Measurements from ENCODE around the gene CACNA2D4.
A peak's percentile ranks its signal among the peaks of the same experiment; 100 is the strongest.

CACNA2D4 gene

DNA sequence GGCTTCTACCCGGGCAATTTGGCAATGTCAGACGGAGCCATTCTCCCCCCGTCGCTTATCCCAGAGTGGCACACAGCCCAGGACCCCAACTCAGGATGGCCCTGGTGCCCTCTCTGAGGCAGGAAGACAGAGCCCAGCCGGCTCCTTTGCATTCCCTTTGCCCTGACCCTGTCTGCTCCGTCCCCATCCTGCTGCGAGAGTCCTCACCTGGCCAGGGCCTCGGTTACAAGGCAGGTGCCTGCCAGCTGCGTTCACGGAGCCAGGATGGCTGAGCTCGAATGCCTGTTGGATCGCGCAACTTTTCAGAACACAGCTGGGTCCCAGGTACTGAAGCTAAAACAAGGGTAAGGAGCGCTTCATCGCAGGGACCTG is 79.5 kb downstream of the CACNA2D4 start:
- DNase-seq (ENCODE audit: low read depth) = no peak
- no peak overlapping the region for H3K4me3 ChIP-seq (ENCODE audit: low read depth, low read length)

GRCh38 chr12:1838205-1838993 is 80.1 kb downstream of the CACNA2D4 start:
- no peak for DNase-seq (ENCODE audit: low read depth)
- no peak overlapping the region for H3K4me3 ChIP-seq (ENCODE audit: low read depth, low read length)

DNA sequence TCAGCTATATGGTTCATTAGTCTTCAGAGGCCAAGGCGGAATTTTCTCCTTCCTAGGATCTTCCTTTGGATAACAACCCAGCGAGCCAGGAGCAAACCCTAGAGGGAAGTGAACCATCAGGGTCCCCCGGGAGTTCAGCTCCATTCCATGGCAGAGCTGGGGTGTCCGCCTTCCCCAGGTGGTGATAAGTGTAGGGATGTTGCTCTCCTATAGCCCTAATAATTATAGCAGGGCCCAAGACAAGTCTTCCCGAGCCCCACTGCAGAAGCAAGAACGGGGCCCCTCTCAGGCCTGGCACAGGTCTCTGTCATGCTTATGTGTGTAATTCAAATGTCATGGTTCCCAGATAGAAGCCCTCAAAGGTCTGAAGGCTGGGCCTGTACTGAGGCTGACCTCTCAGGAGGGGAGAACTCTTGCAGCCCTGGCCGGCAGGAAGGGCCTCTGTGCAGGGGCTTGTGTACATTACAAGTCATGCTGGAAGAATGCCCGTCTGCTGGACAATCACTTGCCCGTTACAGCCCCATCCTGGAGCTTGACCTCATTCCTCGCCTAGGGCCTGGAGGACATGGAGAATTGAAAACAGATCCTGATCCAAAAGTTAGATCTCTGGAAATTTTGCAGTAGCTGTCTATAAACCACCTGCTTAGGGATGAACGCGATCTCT is 80.8 kb downstream of the CACNA2D4 start:
- H3K4me3 ChIP-seq (ENCODE audit: low read depth, low read length) = no peak overlapping the region
- DNase-seq (ENCODE audit: low read depth) = no peak

DNA sequence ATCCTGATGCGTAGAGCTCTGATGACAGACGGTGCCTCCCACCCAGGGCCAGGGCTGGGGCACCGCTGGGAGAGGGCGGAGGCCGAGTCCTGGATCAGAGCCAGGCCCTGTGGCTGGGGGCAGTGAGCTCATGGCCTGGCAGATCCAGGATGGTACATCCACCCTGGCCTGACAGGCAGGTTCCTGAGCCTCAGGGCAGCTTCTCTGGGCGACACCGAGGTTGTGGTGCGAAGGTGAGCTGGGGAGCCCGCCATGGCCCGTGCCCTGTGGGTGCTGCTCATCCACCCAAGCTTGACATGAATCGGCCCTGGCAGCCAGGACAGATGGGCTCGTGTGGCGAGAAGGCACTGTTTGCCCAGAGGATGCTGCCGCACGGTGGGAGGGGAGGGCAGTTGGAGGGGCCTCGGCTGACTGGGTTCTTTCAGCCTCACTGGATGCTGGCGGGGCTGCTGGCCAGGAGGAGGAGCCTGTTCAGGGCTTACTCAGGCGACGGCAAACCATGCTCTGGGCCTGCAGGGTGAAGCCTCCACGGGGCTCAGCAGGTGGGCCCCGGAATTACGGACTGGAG is 81.5 kb downstream of the CACNA2D4 start:
- DNase-seq (ENCODE audit: low read depth) = no peak

GRCh38 chr12:1836241-1836803 is 82.1 kb downstream of the CACNA2D4 start:
- no peak overlapping the region for H3K4me3 ChIP-seq (ENCODE audit: low read depth, low read length)
- no peak for DNase-seq (ENCODE audit: low read depth)

More for the DNA sequence above, 81.5 kb downstream of the CACNA2D4 start:
- H3K4me3 ChIP-seq (ENCODE audit: low read depth, low read length) = no peak overlapping the region

DNA sequence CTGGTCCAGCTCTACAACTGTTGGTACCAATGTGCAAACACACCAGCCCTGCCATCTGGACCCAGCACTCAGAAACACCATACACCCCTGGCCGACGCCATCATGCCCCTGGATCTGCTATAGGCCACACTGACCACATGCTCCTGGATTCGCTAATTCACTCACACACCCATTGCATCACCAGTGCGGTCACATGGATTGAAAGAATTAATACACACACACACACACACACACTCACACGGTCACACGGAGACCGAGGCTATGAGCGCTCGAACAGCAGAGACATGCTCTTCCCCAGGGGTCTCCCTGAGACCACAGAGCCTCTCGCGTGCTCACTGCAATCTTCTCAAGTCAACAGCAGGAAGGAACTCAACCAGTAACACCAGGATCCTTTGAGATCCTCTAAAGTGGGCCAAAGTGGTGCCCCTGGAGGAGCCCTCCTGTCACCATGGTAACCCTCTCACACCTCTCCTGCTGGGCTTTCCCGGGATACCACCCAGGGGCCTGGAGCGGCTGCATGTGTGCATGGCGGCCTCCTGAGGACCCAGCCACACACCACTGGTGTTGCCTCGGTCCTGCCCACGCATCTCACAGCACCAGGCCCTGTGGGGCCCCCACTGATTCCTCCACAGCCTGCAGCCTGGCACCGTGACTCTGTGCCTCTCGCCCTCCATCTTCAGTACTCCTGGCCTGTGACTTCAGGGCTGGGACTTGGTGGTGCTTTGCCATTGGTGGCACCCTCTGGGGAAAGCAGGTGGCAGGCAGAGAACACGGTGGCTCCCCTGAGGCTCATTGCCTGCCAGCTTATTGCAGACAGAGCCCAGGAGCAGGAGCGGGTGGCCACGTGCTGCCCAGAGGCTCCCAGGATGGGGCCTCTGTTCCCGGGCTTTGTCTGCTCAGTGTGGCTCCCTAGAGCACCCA is 83.0 kb downstream of the CACNA2D4 start:
- H3K4me3 ChIP-seq (ENCODE audit: low read depth, low read length) = no peak overlapping the region
- DNase-seq (ENCODE audit: low read depth) = no peak

DNA sequence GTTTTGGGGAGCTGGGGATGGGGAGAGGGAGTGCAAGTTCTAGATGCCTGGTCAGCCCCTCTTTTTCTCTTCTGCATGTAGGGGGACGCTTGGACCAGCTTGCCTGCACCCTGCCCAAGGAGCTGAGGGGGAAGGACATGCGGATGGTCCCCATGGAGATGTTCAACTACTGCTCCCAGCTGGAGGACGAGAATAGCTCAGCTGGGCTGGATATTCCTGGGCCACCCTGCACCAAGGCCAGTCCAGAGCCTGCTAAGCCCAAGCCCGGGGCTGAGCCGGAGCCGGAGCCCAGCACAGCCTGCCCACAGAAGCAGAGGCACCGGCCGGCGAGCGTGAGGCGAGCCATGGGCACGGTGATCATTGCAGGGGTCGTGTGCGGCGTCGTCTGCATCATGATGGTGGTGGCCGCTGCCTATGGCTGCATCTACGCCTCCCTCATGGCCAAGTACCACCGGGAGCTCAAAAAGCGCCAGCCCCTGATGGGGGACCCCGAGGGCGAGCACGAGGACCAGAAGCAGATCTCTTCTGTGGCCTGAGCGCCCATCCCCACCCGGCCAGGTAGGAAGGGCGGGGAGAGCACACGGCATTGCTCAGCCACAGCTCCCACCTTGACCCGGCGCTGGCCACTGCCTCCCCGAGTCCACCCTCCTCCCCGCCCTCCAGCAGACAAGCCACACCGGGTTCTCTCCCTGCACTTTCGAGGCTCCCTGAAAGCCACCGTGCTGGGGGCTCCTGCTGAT is 84.1 kb downstream of the CACNA2D4 start:
- H3K4me3 ChIP-seq (ENCODE audit: low read depth, low read length) = no peak overlapping the region
- DNase-seq (ENCODE audit: low read depth) = no peak

DNA sequence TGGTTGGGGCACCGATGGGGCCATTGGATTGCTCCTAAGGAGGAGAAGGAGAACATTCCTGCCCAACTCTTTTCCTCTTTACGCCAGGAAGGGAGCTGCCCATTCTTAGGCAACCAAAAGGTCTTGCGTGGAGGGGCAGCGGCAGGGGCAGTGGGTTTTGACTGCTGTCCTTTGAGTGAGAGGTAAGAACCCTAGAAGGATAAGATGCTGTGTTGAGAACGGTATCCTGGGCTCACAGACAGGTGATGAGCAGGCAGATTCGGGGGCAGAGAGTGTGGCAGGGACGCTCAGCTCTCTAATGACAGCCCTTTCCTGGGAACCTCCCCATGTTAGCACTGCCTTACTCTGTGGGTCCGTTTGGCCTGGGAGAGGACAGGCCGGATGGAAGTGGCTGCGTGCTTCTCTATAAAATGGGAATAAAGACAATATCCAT is 84.8 kb downstream of the CACNA2D4 start:
- H3K4me3 ChIP-seq (ENCODE audit: low read depth, low read length) = no peak overlapping the region
- DNase-seq (ENCODE audit: low read depth) = no peak

DNA sequence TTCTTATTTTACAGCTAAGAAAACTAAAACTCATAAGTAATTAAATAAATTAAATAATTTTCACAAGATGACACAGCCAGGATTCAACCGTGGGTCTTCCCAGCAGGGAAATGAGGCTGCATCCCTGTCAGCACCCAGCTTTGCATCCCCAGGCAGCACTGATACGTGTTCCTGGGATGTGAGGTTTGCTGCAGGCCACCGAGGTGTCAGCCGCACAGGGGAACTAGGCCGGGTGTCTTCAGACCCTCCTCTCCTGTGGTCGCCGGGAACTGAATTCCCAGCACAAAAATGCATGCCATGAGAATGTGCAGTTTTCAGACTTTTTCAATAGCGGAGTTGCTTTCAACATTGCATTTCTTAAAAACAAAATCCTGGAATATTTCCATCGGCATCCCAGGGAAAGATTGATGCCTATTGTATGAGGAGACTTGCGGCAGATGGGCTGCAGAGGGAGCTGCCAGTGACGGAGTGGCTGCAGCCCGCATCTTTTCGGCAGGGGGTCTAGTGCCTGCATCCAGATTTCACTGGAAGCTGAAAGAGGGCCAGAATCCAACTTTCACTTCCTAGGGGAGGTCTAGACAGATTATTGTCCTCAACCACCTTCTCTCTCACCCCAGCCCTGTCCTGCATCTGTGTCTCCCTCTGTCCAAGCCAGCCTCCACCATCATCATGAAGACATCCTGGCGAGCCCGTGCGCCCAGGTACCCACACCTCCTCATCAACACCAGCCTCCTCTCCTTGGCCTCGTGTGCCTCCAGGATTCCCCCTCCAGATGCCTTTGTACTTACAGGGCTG is 85.5 kb downstream of the CACNA2D4 start:
- DNase-seq (ENCODE audit: low read depth) = no peak
- no peak overlapping the region for H3K4me3 ChIP-seq (ENCODE audit: low read depth, low read length)

DNA sequence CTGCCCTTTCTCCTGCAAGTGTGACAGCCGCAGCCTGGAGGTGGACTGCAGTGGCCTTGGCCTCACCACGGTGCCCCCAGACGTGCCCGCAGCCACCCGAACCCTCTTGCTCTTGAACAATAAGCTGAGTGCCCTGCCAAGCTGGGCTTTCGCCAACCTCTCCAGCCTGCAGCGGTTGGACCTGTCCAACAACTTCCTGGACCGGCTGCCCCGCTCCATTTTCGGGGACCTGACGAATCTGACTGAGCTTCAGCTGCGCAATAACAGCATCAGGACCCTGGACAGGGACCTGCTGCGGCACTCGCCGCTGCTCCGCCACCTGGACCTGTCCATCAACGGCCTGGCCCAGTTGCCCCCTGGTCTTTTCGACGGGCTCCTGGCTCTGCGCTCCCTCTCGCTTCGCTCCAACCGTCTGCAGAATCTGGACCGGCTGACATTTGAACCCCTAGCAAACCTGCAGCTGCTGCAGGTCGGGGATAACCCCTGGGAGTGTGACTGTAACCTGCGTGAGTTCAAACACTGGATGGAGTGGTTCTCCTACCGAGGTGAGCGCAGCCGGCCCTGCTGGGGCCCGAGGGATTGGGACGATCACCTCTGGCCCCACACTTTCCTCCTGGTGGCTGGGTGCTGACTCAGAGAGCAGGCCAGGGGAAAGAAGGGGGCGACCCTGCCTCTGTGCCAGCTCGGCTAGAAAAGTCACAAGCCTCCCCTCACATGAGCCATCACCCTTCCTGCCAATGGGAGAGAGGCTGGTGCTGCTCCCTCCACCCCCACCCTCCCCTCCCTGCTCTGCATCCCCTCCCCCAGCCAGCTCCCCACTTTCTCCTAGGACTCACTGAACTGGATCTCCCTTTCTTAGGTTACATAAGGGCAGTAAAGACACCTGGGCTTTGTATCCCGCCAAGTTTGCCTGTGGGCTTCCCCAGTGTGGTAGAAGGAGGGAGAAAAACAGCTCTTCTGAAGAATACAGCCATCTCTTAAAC is 87.2 kb downstream of the CACNA2D4 start:
- DNase-seq (ENCODE audit: low read depth) = peak; percentile 26
- no peak overlapping the region for H3K4me3 ChIP-seq (ENCODE audit: low read depth, low read length)

DNA sequence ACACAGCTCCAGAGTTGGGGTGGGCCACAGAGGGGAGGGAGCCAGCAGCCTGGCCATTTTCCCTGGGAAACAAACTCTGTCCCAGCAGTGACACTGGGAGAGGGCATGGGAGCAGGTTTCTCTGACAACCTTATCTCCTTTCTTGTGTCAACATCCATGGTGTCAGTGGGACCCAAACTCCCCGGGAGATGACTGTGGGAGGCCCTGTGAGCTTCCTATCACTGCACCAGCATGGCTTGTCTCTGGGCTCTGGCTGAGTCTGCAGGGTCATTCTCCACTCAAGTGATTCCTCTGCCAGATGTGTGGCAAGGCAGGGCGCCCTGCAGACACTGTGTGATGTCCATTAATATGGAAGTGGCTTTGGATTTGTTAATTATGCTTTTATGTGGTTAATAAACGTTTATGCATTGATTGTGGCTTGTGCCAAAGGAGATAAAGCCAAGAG is 88.0 kb downstream of the CACNA2D4 start:
- no peak for DNase-seq (ENCODE audit: low read depth)
- no peak overlapping the region for H3K4me3 ChIP-seq (ENCODE audit: low read depth, low read length)

GRCh38 chr12:1829306-1829900 is 89.0 kb downstream of the CACNA2D4 start:
- DNase-seq (ENCODE audit: low read depth) = no peak
- H3K4me3 ChIP-seq (ENCODE audit: low read depth, low read length) = no peak overlapping the region

- DNase-seq (ENCODE audit: low read depth) = no peak
- H3K4me3 ChIP-seq (ENCODE audit: low read depth, low read length) = no peak overlapping the region
These were observed 89.6 kb downstream of the CACNA2D4 start for GRCh38 chr12:1828856-1829255.

GRCh38 chr12:1827826-1828805 is 90.3 kb downstream of the CACNA2D4 start:
- H3K4me3 ChIP-seq (ENCODE audit: low read depth, low read length) = no peak overlapping the region
- DNase-seq (ENCODE audit: low read depth) = no peak

Data from skeletal muscle cell (primary cell).